HG03196 (cell line): Measurements from ENCODE around the gene CHRM4.

Experiments
- ATAC-seq: cut with Tn5 transposase; IDR thresholded peaks from one replicate; pipeline ENCODE4 v1.9.1; 2021; ENCODE audit not compliant: unreplicated experiment

CHRM4 gene

GRCh38 chr11:46402957-46403902 is 11.7 kb upstream of the CHRM4 start:
- ATAC-seq = no peak

GRCh38 chr11:46397526-46397925 is 6.0 kb upstream of the CHRM4 start:
- no peak for ATAC-seq

- no peak for ATAC-seq
Observed at GRCh38 chr11:46393759-46394158, 2.2 kb upstream of the CHRM4 start.

DNA sequence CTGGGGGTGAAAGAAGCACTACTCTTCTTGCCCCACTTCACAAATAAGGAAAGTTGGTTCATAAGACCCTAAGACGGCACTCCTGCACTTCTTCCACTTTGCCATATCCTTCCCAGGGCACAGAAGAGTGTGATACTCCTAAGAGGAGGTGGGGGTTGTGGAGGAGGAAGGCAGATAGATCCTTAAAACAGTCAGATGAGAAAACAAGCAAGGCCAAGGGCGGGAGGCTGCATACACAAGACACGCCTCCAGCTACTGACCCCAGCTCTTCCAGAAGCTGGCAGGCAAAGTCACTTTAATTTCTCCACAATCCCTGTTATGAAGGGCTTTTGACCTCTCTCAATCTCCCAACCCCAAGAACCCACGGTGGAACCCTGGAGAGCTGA is 1.6 kb upstream of the CHRM4 start:
- ATAC-seq = no peak

GRCh38 chr11:46392421-46393230 is 1.1 kb upstream of the CHRM4 start:
- ATAC-seq = peak; percentile 59

- no peak for ATAC-seq
Observed at GRCh38 chr11:46391186-46391577, 394 bp downstream of the CHRM4 start.

- ATAC-seq = no peak
Observed at GRCh38 chr11:46390331-46391171, 1.0 kb downstream of the CHRM4 start.

GRCh38 chr11:46389450-46390330 is 1.9 kb downstream of the CHRM4 start:
- peak; percentile 43 for ATAC-seq

DNA sequence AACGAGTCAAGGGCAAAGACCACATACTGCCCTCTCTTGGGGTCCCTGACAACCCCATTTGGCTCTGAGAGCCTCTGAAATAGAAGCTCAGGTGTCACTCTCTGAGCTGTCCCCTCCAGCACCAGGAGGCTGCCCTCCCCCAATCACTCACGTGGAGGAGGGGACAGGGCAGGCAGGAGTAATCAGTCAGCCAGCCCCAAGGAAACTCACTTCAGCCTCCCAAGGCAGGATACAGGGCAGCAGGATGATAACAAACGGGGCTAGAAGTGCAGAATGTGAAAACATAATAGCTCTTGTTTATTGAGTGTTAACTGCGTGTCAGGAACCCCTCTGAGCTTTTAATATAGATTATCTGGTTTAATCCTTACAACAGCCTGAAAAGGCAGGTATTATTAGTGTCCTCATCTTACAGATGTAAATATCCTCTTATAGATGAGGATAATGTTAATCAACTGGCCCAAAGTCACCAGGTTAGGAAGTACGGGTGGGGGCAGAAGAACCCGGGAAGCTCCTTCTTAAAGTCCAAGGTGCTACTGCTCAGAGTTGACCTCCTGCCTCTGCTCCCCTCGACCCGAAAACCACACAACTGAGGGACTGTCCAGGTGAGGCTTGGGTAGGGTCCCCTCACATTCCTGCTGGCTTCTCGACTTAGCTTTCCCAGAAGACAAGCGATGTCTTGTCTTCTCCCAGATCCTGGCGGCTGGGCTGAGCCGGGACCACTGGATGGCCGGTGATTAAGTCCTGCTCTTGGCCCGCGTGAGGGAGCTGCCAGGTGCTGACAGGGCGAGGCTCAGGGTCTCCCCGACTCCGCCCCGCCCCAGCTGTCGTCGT is 2.7 kb downstream of the CHRM4 start:
- ATAC-seq = no peak

- ATAC-seq = no peak
Observed at GRCh38 chr11:46387919-46388618, 3.5 kb downstream of the CHRM4 start.

GRCh38 chr11:46387456-46387855 is 4.1 kb downstream of the CHRM4 start:
- no peak for ATAC-seq

GRCh38 chr11:46386674-46387073 is 4.9 kb downstream of the CHRM4 start:
- no peak for ATAC-seq

- no peak for ATAC-seq
Observed at GRCh38 chr11:46386005-46386578, 5.5 kb downstream of the CHRM4 start.

DNA sequence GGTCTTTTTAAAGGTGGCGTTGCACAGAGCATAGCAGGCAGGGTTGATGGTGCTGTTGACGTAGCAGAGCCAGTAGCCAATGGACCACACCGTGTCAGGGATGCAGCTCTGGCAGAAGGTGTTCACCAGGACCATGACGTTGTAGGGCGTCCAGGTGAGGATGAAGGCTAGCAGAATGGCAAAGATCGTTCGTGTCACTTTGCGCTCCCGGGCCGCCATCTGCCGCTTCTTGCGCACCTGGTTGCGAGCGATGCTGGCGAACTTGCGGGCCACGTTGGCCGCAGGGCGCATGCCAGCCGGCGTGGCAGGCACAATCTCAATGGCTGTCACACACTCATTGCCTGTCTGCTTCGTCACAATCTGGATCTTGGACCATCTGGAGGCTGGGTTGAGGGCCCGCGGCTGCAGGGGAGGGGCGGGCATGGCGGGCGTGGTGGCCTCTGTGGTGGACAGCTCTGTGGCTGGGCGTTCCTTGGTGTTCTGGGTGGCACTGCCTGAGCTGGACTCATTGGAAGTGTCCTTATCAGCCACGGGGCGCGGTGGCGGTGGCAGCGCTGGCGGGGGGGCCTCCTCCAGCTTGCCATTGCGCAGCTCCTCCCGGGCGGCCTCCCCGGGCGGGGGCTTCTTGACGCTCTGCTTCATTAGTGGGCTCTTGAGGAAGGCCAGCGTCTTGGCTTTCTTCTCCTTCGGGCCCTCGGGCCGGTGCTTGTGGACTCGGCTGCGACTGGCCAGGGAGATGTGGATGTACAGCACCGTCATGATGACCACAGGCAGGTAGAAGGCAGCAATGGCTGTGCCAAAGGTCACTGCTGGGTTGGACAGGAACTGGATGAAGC is 6.2 kb downstream of the CHRM4 start:
- no peak for ATAC-seq

GRCh38 chr11:46383974-46384701 is 7.4 kb downstream of the CHRM4 start:
- no peak for ATAC-seq

DNA sequence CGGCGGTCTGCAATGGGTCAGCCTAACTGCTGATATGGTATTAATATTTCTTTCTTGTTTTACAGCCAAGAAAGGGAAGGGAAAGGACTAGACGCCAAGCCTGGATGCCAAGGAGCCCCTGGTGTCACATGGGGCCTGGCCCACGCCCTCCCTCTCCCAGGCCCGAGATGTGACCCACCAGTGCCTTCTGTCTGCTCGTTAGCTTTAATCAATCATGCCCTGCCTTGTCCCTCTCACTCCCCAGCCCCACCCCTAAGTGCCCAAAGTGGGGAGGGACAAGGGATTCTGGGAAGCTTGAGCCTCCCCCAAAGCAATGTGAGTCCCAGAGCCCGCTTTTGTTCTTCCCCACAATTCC is 8.2 kb downstream of the CHRM4 start:
- ATAC-seq = no peak
